Type B pancreatic cell (in vitro differentiated cells): ENCODE measurements around the gene ZSWIM4. TPM values are rescaled to one million over a fixed set of nuclear protein-coding genes. Genes with fewer than 3 reads are reported as not detected.

ENCODE experiments used
- DNase-seq: peaks from one replicate; pipeline ENCODE4 v3.0.0; 2021; ENCODE audit warnings: mixed read lengths; ENCODE audit not compliant: unreplicated experiment; ENCODE audit errors: extremely low spot score
- H3K27ac Mint-ChIP-seq: 2 replicates; pipeline ENCODE4 v1.8.0; 2021; ENCODE audit warnings: mild to moderate bottlenecking, mixed read lengths
- H3K27me3 Mint-ChIP-seq: 2 replicates; pipeline ENCODE4 v1.8.0; 2021; ENCODE audit warnings: mixed read lengths
- H3K36me3 Mint-ChIP-seq: 2 replicates; pipeline ENCODE4 v1.8.0; 2021; ENCODE audit warnings: mixed read lengths
- H3K4me1 Mint-ChIP-seq: one replicate; pipeline ENCODE4 v1.8.0; 2021; ENCODE audit warnings: mixed read lengths; ENCODE audit not compliant: unreplicated experiment
- H3K4me3 Mint-ChIP-seq: 2 replicates; pipeline ENCODE4 v1.8.0; 2021; ENCODE audit warnings: mild to moderate bottlenecking, mixed read lengths
- H3K9me3 Mint-ChIP-seq: 2 replicates; pipeline ENCODE4 v1.8.0; 2021; ENCODE audit warnings: mixed read lengths
- CTCF ChIP-seq: fragments of 200-600 bp; sonication (generic); conservative IDR thresholded peaks from 2 replicates; pipeline ENCODE4 v1.5.0; 2021; ENCODE audit warnings: antibody characterized with exemption, mild to moderate bottlenecking
- total RNA-seq: library from RNA; stranded (reverse); gene quantifications from 2 replicates; pipeline ENCODE4 v1.2.1, GENCODE V29; 2021; ENCODE audit warnings: low replicate concordance

Gene ZSWIM4
- total RNA-seq, 1 donor from 2014 or later = 15.0 TPM

- Mint-ChIP-seq H3K27ac (no peak overlapping the region), H3K27me3 (no peaks in the 10 kb centered on the region), H3K4me1 (peaks cover 6% of the 10 kb centered on the region), H3K36me3 (peaks cover 3% of the 10 kb centered on the region), H3K4me3 (no peak overlapping the region), H3K9me3 (no peaks in the 10 kb centered on the region)
- TF ChIP-seq CTCF = no peak
- no peak for DNase-seq
Observed at GRCh38 chr19:13830741-13831536, 35.7 kb downstream of the ZSWIM4 start.

DNA sequence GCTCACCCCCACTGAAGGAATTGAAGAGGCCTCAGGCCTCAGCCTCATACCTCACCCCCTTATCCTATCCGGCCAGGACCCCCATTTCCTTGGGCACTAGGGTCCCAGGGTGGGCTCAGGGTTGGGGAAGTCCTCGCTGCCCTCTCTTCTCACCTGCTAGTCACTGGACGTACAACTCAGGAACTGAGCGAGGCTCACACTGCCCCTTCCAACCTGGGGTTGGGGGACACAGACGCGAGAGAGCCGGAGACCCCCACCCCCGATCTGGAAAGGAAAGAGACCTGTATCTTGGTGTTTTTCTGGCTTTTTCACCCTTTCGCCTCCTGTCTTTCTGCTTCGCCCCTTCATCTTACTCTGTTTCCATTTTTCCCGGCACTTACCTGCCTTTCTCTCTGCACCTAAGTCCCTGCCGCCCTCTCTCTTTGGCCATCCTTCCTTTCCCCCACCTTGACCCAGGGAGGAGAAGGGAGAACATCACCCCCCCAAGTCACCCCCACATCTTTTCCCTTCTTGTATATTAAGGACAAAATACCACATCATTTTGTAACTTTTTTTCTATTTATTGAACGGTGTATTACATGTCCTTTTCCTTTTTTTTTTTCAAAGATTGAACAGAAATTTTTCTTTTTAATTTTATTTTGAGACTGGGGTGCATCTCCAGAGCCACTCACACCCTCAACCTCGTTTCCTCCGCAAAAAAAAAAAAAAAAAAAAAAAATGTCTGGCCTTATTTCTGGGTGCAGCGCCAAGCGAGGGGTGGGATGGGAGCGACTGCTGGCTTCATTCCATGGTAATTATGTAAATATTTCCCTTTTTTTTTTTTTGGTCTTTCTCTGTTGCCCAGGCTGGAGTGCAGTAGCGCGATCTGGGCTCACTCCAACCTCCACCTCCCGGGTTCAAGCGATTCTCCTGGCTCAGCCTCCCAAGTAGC lies 36.6 kb downstream of the ZSWIM4 start:
- H3K27ac Mint-ChIP-seq = no peak overlapping the region
- H3K27me3 Mint-ChIP-seq = no peaks in the 10 kb centered on the region
- no peak for DNase-seq
- H3K4me1 Mint-ChIP-seq = peaks cover 6% of the 10 kb centered on the region
- H3K36me3 Mint-ChIP-seq = no peaks in the 10 kb centered on the region
- no peak overlapping the region for H3K4me3 Mint-ChIP-seq
- H3K9me3 Mint-ChIP-seq = no peaks in the 10 kb centered on the region
- TF ChIP-seq CTCF = no peak

DNA sequence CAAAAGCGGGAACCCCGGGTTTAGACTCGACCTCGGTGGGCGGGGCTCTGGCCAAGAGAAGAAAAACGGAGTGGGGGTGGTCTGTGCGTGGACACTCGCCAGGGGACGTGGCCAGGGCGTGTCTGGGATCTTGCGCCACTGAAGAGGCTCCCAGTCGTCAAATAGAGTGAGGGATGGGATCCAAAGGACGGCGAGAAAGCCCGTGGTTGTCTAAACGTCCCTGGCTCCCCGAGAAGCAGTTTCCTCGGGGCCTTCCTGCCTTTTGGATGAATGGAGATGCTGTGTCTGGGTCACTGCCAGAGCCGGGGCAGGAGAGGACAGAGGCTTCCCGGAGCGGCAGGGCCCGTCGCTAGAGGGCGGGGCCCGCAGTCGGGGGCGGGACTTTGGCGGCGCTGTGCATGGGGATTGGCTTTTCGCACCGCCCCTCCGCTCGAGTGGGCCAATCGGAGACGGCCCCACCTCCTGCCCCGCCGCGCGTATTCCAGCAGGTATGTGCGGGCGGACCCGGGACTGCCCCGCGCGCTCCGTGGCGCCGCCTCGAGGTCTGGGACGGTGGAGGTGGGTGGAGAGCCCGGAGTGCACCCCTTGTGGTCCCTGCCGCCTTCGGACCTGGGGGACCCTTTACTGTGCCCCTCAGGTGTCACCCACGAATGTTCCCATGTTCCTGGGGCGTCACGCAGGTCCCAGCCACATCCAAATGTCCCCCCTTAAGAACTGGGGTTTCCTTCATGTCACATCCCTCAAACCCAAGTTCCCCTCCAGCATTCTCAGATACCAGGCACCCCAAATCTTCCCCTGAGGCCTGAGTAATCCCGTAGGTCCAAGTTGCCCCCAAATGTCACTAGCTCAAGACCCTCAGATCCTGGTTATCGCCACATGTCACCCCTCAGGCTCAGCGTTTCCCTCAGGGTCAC lies 38.3 kb downstream of the ZSWIM4 start:
- Mint-ChIP-seq H3K27ac (peak overlapping the region; percentile 98), H3K4me1 (peaks cover 6% of the 10 kb centered on the region), H3K4me3 (peak overlapping the region; percentile 88), H3K9me3 (no peaks in the 10 kb centered on the region), H3K36me3 (no peaks in the 10 kb centered on the region), H3K27me3 (no peaks in the 10 kb centered on the region)
- TF ChIP-seq CTCF = peak; percentile 52
- peak; percentile 94 for DNase-seq

DNA sequence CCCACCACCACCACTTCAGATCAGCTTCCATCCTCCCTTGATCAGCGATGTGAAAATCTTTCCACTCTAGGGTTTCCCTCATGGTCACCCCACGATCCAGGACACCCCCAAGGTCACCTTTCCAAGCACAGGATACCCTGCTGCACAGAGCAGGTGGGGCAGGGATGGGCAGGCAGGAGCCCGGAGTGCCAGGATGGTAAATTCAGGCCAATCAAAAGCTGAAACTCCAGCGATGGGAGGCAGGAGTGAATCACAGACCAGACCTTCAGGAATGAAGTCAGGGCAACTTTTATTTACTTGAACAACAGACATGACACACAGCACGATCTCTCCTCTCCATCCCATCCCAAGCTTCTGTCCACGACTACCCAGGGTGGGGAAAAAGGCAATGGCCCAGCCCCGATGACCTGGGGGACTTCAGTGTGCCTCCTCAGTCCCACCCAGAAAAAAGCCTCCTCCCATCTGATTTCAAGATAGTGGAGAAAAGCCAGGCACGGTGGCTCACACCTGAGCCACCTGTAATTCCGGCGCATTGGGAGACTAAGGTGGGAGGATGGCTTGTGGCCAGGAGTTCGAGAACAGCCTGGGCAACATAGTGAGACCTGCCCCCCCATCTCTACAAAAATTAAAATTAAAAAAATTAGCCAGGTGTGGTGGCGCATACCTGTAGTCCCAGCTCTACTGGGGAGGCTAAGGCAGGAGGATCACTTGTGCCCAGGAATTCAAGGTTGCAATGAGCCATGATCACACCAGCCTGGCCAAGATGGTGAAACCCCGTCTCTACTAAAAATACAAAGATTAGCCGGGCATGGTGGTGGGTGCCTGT lies 39.2 kb downstream of the ZSWIM4 start:
- DNase-seq = no peak
- Mint-ChIP-seq H3K27me3 (no peaks in the 10 kb centered on the region), H3K4me3 (peak overlapping the region; percentile 88), H3K4me1 (peaks cover 6% of the 10 kb centered on the region), H3K36me3 (no peaks in the 10 kb centered on the region), H3K9me3 (no peaks in the 10 kb centered on the region), H3K27ac (peak overlapping the region; percentile 98)
- TF ChIP-seq CTCF = no peak
